Heart left ventricle (tissue), 16 donors: Measurements from ENCODE around the gene CAPZA1. TPM values are rescaled to one million over a fixed set of nuclear protein-coding genes. Genes with fewer than 3 reads are reported as not detected.
"Not testable (repeated sequence)": the region's sequence is repeated elsewhere in the genome, so short reads cannot be mapped to it uniquely, and the experiment has no call there.

ENCODE experiments used
- ATAC-seq, 4 donors: fragments of 200-7000 bp; cut with Tn5 transposase; one replicate each; pipeline ENCODE4 v1.9.1; 2020 to 2022; ENCODE audit warnings: moderate library complexity in 4 of 4, mild to moderate bottlenecking in 3 of 4, moderate number of reproducible peaks in 1 of 4
- DNase-seq, 5 donors: peaks; one replicate each; pipeline ENCODE4 v3.0.0-alpha.2; 2020
- H3K27ac ChIP-seq, 12 donors: fragments of 200-600 bp; sonication (generic) in 4 of 12; one replicate each; pipeline versions ENCODE4 v1.5.0 to v1.8.0; 2016 to 2022; ENCODE audit warnings: mild to moderate bottlenecking in 2 of 12
- H3K27me3 ChIP-seq, 9 donors: fragments of 200-600 bp; sonication (generic) in 2 of 9; one replicate each; pipeline versions ENCODE4 v1.5.1 to v1.8.0; 2016 to 2022; ENCODE audit warnings: mild to moderate bottlenecking in 3 of 9
- H3K36me3 ChIP-seq, 9 donors: fragments of 200-600 bp; sonication (generic) in 2 of 9; one replicate each; pipeline versions ENCODE4 v1.5.0 to v1.8.0; 2018 to 2022; ENCODE audit warnings: mild to moderate bottlenecking in 2 of 9
- H3K4me1 ChIP-seq, 12 donors: fragments of 200-600 bp; sonication (generic) in 4 of 12; one replicate each; pipeline versions ENCODE4 v1.5.0 to v1.8.0; 2016 to 2022; ENCODE audit warnings: mild to moderate bottlenecking in 3 of 12
- H3K4me3 ChIP-seq, 12 donors: fragments of 200-600 bp; sonication (generic) in 4 of 12; one replicate each; pipeline versions ENCODE4 v1.5.0 to v1.8.0; 2017 to 2022; ENCODE audit warnings: mild to moderate bottlenecking in 9 of 12, moderate library complexity in 4 of 12
- H3K9me3 ChIP-seq, 12 donors: fragments of 200-600 bp; sonication (generic) in 4 of 12; one replicate each; pipeline versions ENCODE4 v1.5.0 to v1.8.0; 2016 to 2022; ENCODE audit warnings: mild to moderate bottlenecking in 1 of 12
- POLR2A ChIP-seq, 2 donors: fragments of 450-650 bp; IDR thresholded peaks; one replicate each; pipeline ENCODE4 v1.6.1; 2017; ENCODE audit warnings: antibody characterized with exemption in 2 of 2, mild to moderate bottlenecking in 2 of 2, moderate library complexity in 2 of 2
- WGBS, 4 donors: extraction: QIAGEN DNeasy Blood & Tissue Kit in 2 of 4; methylation state at CpG; one replicate each; pipeline versions ENCODE4 v1.1.5 to v1.1.7; 2013 to 2018; 5-methylcytosine and 5-hydroxymethylcytosine counted together
- intact Hi-C, 10 donors: fragments of 100-400 bp; cut with DNase I; formaldehyde crosslinking; loops; one replicate each; pipeline versions ENCODE4 v1.11.1 to v1.14.2; 2022
- polyA plus RNA-seq, 2 donors: library from polyadenylated mRNA; stranded (reverse); fragments of 200-250 nt; gene quantifications; one replicate each; pipeline ENCODE4 v1.2.3, GENCODE V29; 2013
- total RNA-seq, 9 donors: library from RNA; depleted of rRNA in 2 of 9; stranded (reverse); fragments of >200 nt in 2 of 9; fragmentation: NEBNext Ultra II Directional in 3 of 9; extraction: Animal tissue kit (Norgen Biotek cat#: 25700) in 3 of 9; gene quantifications; one replicate each; pipeline versions ENCODE4 v1.1.0 to v1.2.4, GENCODE V29; 2016 to 2023
- TF ChIP-seq, protein P1 (sequence below), 12 donors: fragments of 200-600 bp; sonication (generic) in 4 of 12; IDR thresholded peaks; one replicate each; pipeline versions ENCODE4 v1.5.0 to v1.8.0; 2018 to 2022; ENCODE audit warnings: antibody characterized with exemption in 12 of 12, mild to moderate bottlenecking in 5 of 12
- donor health status: ischemic (EF 13 %, LVEDD 7.1; RV severe dilation, severe dysfunction).
- donor health status: healthy with polysubstance abuse.
- donor health status: DM: no; HTN: yes; CAD: no.
- donor health status: DM: no; HTN: no; CAD: no.
- donor health status: ischemic (EF 25% LVEDD 6.9; RV normal size, moderate dysfunction).
- donor health status: ischemic (EF 25% LVEDD 5.7; RV mildly dilated, moderate dysfunction).
- donor health status: healthy.
- donor health status: DM: yes; HTN: yes; CAD: no.
- donor health status: ischemic (EF 35%, LVEDD 5.7; RV mildly dilated, moderate dysfunction).
- donor health status: nonischemic (EF 11% LVEDD 7.7; RV severe dilation, severe dysfunction).
- donor health status: DM: yes; HTN: yes; CAD: no.
- donor health status: PGD.
- donor health status: ischemic (EF 29% LVEDD 5.4; RV normal size, mild dysfunction).
- donor health status: nonischemic (EF 23%, LVEDD 6.1; RV moderate dilation, normal function).

The CAPZA1 gene
- total and polyA plus RNA-seq, 11 donors, result 17.0 to 98.4 (median 32.6) TPM

DNA sequence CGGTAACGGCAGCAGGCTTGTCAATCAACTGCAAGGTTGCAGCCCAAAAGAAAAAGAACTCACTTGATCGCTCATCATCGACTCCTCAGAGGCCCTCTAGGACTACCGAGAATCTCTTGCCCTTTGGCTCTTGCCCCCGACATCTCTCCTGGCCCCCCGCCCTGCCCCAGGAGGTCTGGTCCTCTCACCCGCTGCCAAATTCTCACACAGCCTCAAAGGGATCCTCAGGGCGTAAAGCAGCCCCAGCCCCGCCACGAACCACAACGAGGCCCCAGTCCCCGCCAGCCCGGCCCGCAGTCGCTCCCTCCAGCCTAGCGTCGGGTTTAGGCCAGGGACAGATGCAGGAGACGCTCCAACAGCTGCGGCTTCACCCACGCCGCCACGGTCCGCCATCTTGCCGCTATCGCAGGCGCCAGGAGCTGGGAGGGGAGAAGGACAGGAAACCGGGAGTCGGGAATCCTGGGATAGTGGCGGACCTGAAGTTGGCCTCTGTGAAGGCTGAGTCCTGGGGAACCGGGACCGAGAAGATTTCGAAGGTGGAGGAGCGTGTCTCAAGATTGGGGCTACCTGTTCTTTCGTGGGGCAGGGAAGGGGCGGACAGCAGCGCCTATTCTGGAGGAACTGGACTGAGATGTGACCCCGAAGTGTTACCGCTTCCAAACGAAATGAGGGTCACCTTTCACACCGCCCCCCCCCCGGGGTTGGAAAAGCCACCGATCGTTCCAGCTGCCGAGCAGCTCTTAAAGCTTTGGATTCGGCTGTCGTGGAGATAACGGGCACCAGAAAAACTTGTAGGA, 713 bp upstream of the CAPZA1 start, which contains the start of gene ST7L:
Gene ST7L, minus strand, starts transcription at position 421 of the 797 bp plus-strand sequence. Its CDS starts 28 bp downstream, at position 393.
- DNase-seq (peak; percentile 84 to 89 (median 85)), ATAC-seq (peak; percentile 88 to 93 (median 90))
- H3K27ac ChIP-seq, result peak within 1 kb of the TSS; percentile 92 to 100 (median 98)
- H3K27me3 ChIP-seq, result no peaks in the 10 kb centered on the region
- TF ChIP-seq, protein P1, sequence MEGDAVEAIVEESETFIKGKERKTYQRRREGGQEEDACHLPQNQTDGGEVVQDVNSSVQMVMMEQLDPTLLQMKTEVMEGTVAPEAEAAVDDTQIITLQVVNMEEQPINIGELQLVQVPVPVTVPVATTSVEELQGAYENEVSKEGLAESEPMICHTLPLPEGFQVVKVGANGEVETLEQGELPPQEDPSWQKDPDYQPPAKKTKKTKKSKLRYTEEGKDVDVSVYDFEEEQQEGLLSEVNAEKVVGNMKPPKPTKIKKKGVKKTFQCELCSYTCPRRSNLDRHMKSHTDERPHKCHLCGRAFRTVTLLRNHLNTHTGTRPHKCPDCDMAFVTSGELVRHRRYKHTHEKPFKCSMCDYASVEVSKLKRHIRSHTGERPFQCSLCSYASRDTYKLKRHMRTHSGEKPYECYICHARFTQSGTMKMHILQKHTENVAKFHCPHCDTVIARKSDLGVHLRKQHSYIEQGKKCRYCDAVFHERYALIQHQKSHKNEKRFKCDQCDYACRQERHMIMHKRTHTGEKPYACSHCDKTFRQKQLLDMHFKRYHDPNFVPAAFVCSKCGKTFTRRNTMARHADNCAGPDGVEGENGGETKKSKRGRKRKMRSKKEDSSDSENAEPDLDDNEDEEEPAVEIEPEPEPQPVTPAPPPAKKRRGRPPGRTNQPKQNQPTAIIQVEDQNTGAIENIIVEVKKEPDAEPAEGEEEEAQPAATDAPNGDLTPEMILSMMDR (IDR thresholded peaks at IDR 0.05), result peak in 1 of 12 donors; percentile 4
- TF ChIP-seq POLR2A (IDR thresholded peaks at IDR 0.05), result no peak
- peaks cover 0 to 28% (median 20%) of the 10 kb centered on the region in 9 donors for H3K36me3 ChIP-seq
- no peaks in the 10 kb centered on the region for H3K9me3 ChIP-seq
- intact Hi-C loops, result loop anchor here (1.0 to 10.0 kb wide), 11 partner anchors 53 to 227 kb away; partner anchors contain the start of genes RHOC (in 5 of the 10), CTTNBP2NL (in 3 of the 10), MOV10 (in 2 of the 10) and WNT2B (in 2 of the 10)
- peak within 1 kb of the TSS; percentile 71 to 99 (median 89) for H3K4me3 ChIP-seq
- 0 to 1% (median 1%) methylated on average over 40 to 48 of the region's 48 CpGs for WGBS, 4 donors
- H3K4me1 ChIP-seq, result peaks cover 0 to 51% (median 38%) of the 10 kb centered on the region in 12 donors

- intact Hi-C loops, result loop anchor here in 3 of 10 donors (2.0 to 10.0 kb wide), 2 partner anchors 54 to 86 kb away; partner anchors contain the start of genes RHOC (in 2 of the 3) and MOV10 (in 1 of the 3)
- 1 to 2% (median 1%) methylated on average over 6 of the region's 6 CpGs for WGBS, 4 donors
- peaks cover 0 to 17% (median 12%) of the 10 kb centered on the region in 9 donors for H3K36me3 ChIP-seq
- peak overlapping the region in 11 of 12 donors; percentile 92 to 100 (median 98) for H3K27ac ChIP-seq
- H3K27me3 ChIP-seq, result no peaks in the 10 kb centered on the region
- H3K4me3 ChIP-seq, result peak overlapping the region; percentile 71 to 99 (median 89)
- peaks cover 0 to 65% (median 51%) of the 10 kb centered on the region in 12 donors for H3K4me1 ChIP-seq
- DNase-seq (no peak), ATAC-seq (no peak)
- no peak for TF ChIP-seq POLR2A (IDR thresholded peaks at IDR 0.05)
- TF ChIP-seq, protein P1 (IDR thresholded peaks at IDR 0.05), result no peak
- no peaks in the 10 kb centered on the region for H3K9me3 ChIP-seq
These were observed 704 bp downstream of the CAPZA1 start for GRCh38 chr1:112620377-112620695.

DNA sequence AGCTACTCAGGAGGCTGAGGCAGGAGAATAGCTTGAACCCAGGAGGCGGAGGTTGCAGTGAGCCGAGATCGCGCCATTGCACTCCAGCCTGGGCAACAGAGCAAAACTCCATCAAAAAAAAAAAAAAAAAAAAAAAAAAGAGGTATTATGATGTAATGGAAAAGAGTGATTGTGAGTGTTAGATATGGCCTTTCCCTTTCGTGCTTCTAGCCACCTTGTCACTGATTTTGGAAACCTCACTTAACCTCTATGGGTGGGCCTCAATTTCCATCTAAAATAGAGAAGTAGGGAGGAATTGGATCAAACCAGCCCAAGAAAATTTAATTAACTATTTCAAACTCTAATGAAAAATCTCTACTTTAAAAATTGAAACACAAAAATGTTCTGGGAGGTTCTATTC, 4.9 kb downstream of the CAPZA1 start:
- 81 to 83% (median 81%) methylated on average over 5 of the region's 5 CpGs for WGBS, 4 donors

DNA sequence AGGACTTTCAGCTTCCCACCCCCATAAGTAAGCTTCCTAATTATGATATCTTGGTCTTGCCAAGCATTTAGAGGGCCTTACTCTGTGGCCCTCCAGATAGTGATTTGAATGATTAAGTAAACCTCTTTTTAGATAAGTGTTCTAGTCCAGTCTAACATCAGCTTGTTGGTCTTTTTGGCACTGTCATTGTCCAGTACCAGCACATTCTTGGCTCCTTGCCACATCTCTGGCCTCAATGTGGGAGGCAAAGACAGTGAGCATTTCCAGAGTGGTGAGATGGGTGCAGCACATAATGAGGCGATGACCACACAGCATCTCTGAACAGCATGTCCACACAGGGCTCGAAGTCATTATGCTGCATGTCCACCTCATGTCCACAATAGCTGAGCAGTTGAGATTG, 6.1 kb downstream of the CAPZA1 start:
- Histone ChIP-seq H3K27ac (no peak overlapping the region), H3K4me3 (no peak overlapping the region), H3K36me3 (peaks cover 0 to 32% (median 0%) of the 10 kb centered on the region in 9 donors), H3K9me3 (no peaks in the 10 kb centered on the region), H3K4me1 (peaks cover 4 to 95% (median 60%) of the 10 kb centered on the region in 12 donors), H3K27me3 (no peaks in the 10 kb centered on the region)
- WGBS, 4 donors, result 81 to 86% (median 84%) methylated on average over 2 of the region's 2 CpGs
- ATAC-seq (peak; percentile 22 to 76 (median 56)), DNase-seq (peak in 3 of 5 donors; percentile 27 to 50 (median 49))
- intact Hi-C loops, result loop anchor here in 1 of 10 donors (10.0 kb wide), 1 partner anchor 49 kb away; the partner anchor contains the start of gene MOV10
- TF ChIP-seq, protein P1 (IDR thresholded peaks at IDR 0.05), result no peak
- no peak for TF ChIP-seq POLR2A (IDR thresholded peaks at IDR 0.05)

More for the DNA sequence above, 4.9 kb downstream of the CAPZA1 start:
- not testable (repeated sequence) for H3K27me3 ChIP-seq, H3K27ac ChIP-seq, H3K4me3 ChIP-seq, ATAC-seq, H3K9me3 ChIP-seq, DNase-seq
- intact Hi-C loops, result loop anchor here in 1 of 10 donors (10.0 kb wide), 1 partner anchor 50 kb away; the partner anchor contains the start of gene MOV10
- H3K36me3 ChIP-seq, result peaks cover 0 to 20% (median 0%) of the 10 kb centered on the region in 9 donors
- peaks cover 4 to 88% (median 63%) of the 10 kb centered on the region in 12 donors for H3K4me1 ChIP-seq
